ENCODE measurements around the gene CAMTA1.

Gene CAMTA1

GRCh38 chr1:7117399-7118281, 332.4 kb downstream of the CAMTA1 start:
- Histone ChIP-seq H3K27ac (ENCODE audit: low read depth, low read length) (peak overlapping the region; percentile 71; the same call in 1 of the 2 replicates), H3K4me3 (ENCODE audit: low read depth, low read length) (peak overlapping the region; percentile 8; the same call in 1 of the 2 replicates), H3K27me3 (ENCODE audit: control insufficient read depth, insufficient read depth, low read length) (no peaks in the 10 kb centered on the region)

GRCh38 chr1:7119156-7119555, 333.9 kb downstream of the CAMTA1 start:
- H3K36me3 ChIP-seq (ENCODE audit: control insufficient read depth, insufficient read depth, low read length), result no peaks in the 10 kb centered on the region
- H3K4me1 ChIP-seq (ENCODE audit: control insufficient read depth, insufficient read depth, low read length), result peaks cover 16% of the 10 kb centered on the region
- H3K9me3 ChIP-seq (ENCODE audit: control insufficient read depth, insufficient read depth, low read depth, low read length), result peaks cover 7% of the 10 kb centered on the region
- H3K27ac ChIP-seq (ENCODE audit: low read depth, low read length), result no peak overlapping the region
- no peak overlapping the region for H3K9ac ChIP-seq (ENCODE audit: low read length)
- H3K27me3 ChIP-seq (ENCODE audit: control insufficient read depth, insufficient read depth, low read length), result no peaks in the 10 kb centered on the region
- no peak overlapping the region for H3K4me3 ChIP-seq (ENCODE audit: low read depth, low read length)

More at GRCh38 chr1:7117399-7118281, 332.4 kb downstream of the CAMTA1 start:
- H3K9ac ChIP-seq (ENCODE audit: low read length), result peak overlapping the region; percentile 50
- H3K36me3 ChIP-seq (ENCODE audit: control insufficient read depth, insufficient read depth, low read length), result no peaks in the 10 kb centered on the region
- peaks cover 16% of the 10 kb centered on the region for H3K4me1 ChIP-seq (ENCODE audit: control insufficient read depth, insufficient read depth, low read length)
- H3K9me3 ChIP-seq (ENCODE audit: control insufficient read depth, insufficient read depth, low read depth, low read length), result peaks cover 7% of the 10 kb centered on the region

- Histone ChIP-seq H3K36me3 (ENCODE audit: control insufficient read depth, insufficient read depth, low read length) (no peaks in the 10 kb centered on the region), H3K27me3 (ENCODE audit: control insufficient read depth, insufficient read depth, low read length) (no peaks in the 10 kb centered on the region), H3K9ac (ENCODE audit: low read length) (no peak overlapping the region), H3K9me3 (ENCODE audit: control insufficient read depth, insufficient read depth, low read depth, low read length) (peaks cover 2% of the 10 kb centered on the region), H3K4me1 (ENCODE audit: control insufficient read depth, insufficient read depth, low read length) (peaks cover 16% of the 10 kb centered on the region), H3K4me3 (ENCODE audit: low read depth, low read length) (no peak overlapping the region), H3K27ac (ENCODE audit: low read depth, low read length) (no peak overlapping the region)
Measured at GRCh38 chr1:7120863-7121621, 335.8 kb downstream of the CAMTA1 start.

GRCh38 chr1:7121622-7121988, 336.4 kb downstream of the CAMTA1 start:
- H3K36me3 ChIP-seq (ENCODE audit: control insufficient read depth, insufficient read depth, low read length), result no peaks in the 10 kb centered on the region
- peaks cover 16% of the 10 kb centered on the region for H3K4me1 ChIP-seq (ENCODE audit: control insufficient read depth, insufficient read depth, low read length)
- no peaks in the 10 kb centered on the region for H3K27me3 ChIP-seq (ENCODE audit: control insufficient read depth, insufficient read depth, low read length)
- no peak overlapping the region for H3K27ac ChIP-seq (ENCODE audit: low read depth, low read length)
- no peaks in the 10 kb centered on the region; the same call in 1 of the 2 replicates for H3K9me3 ChIP-seq (ENCODE audit: control insufficient read depth, insufficient read depth, low read depth, low read length)
- no peak overlapping the region for H3K9ac ChIP-seq (ENCODE audit: low read length)
- H3K4me3 ChIP-seq (ENCODE audit: low read depth, low read length), result no peak overlapping the region

- Histone ChIP-seq H3K27me3 (ENCODE audit: control insufficient read depth, insufficient read depth, low read length) (no peaks in the 10 kb centered on the region), H3K36me3 (ENCODE audit: control insufficient read depth, insufficient read depth, low read length) (no peaks in the 10 kb centered on the region), H3K9me3 (ENCODE audit: control insufficient read depth, insufficient read depth, low read depth, low read length) (no peaks in the 10 kb centered on the region), H3K27ac (ENCODE audit: low read depth, low read length) (no peak overlapping the region), H3K9ac (ENCODE audit: low read length) (no peak overlapping the region), H3K4me1 (ENCODE audit: control insufficient read depth, insufficient read depth, low read length) (no peaks in the 10 kb centered on the region), H3K4me3 (ENCODE audit: low read depth, low read length) (no peak overlapping the region)
Measured at GRCh38 chr1:7127322-7128075, 342.2 kb downstream of the CAMTA1 start.

GRCh38 chr1:7128293-7128692, 343.0 kb downstream of the CAMTA1 start:
- no peak overlapping the region for H3K4me3 ChIP-seq (ENCODE audit: low read depth, low read length)
- no peaks in the 10 kb centered on the region for H3K9me3 ChIP-seq (ENCODE audit: control insufficient read depth, insufficient read depth, low read depth, low read length)
- H3K4me1 ChIP-seq (ENCODE audit: control insufficient read depth, insufficient read depth, low read length), result no peaks in the 10 kb centered on the region
- H3K9ac ChIP-seq (ENCODE audit: low read length), result no peak overlapping the region
- no peaks in the 10 kb centered on the region for H3K27me3 ChIP-seq (ENCODE audit: control insufficient read depth, insufficient read depth, low read length)
- no peak overlapping the region for H3K27ac ChIP-seq (ENCODE audit: low read depth, low read length)
- H3K36me3 ChIP-seq (ENCODE audit: control insufficient read depth, insufficient read depth, low read length), result no peaks in the 10 kb centered on the region

GRCh38 chr1:7130127-7130526, 344.9 kb downstream of the CAMTA1 start:
- H3K27me3 ChIP-seq (ENCODE audit: control insufficient read depth, insufficient read depth, low read length), result no peaks in the 10 kb centered on the region
- H3K27ac ChIP-seq (ENCODE audit: low read depth, low read length), result no peak overlapping the region

GRCh38 chr1:7135493-7135892, 350.2 kb downstream of the CAMTA1 start:
- H3K36me3 ChIP-seq (ENCODE audit: control insufficient read depth, insufficient read depth, low read length), result no peaks in the 10 kb centered on the region
- no peaks in the 10 kb centered on the region for H3K4me1 ChIP-seq (ENCODE audit: control insufficient read depth, insufficient read depth, low read length)
- H3K9me3 ChIP-seq (ENCODE audit: control insufficient read depth, insufficient read depth, low read depth, low read length), result no peaks in the 10 kb centered on the region
- no peak overlapping the region for H3K27ac ChIP-seq (ENCODE audit: low read depth, low read length)
- no peak overlapping the region for H3K9ac ChIP-seq (ENCODE audit: low read length)
- H3K4me3 ChIP-seq (ENCODE audit: low read depth, low read length), result no peak overlapping the region
- H3K27me3 ChIP-seq (ENCODE audit: control insufficient read depth, insufficient read depth, low read length), result no peaks in the 10 kb centered on the region

More at GRCh38 chr1:7130127-7130526, 344.9 kb downstream of the CAMTA1 start:
- Histone ChIP-seq H3K4me1 (ENCODE audit: control insufficient read depth, insufficient read depth, low read length) (no peaks in the 10 kb centered on the region), H3K4me3 (ENCODE audit: low read depth, low read length) (no peak overlapping the region), H3K9ac (ENCODE audit: low read length) (no peak overlapping the region), H3K9me3 (ENCODE audit: control insufficient read depth, insufficient read depth, low read depth, low read length) (no peaks in the 10 kb centered on the region), H3K36me3 (ENCODE audit: control insufficient read depth, insufficient read depth, low read length) (no peaks in the 10 kb centered on the region)

GRCh38 chr1:7136166-7136953, 351.1 kb downstream of the CAMTA1 start:
- no peak overlapping the region for H3K27ac ChIP-seq (ENCODE audit: low read depth, low read length)
- no peaks in the 10 kb centered on the region for H3K4me1 ChIP-seq (ENCODE audit: control insufficient read depth, insufficient read depth, low read length)
- no peaks in the 10 kb centered on the region for H3K9me3 ChIP-seq (ENCODE audit: control insufficient read depth, insufficient read depth, low read depth, low read length)
- no peaks in the 10 kb centered on the region for H3K27me3 ChIP-seq (ENCODE audit: control insufficient read depth, insufficient read depth, low read length)
- H3K4me3 ChIP-seq (ENCODE audit: low read depth, low read length), result no peak overlapping the region
- H3K9ac ChIP-seq (ENCODE audit: low read length), result no peak overlapping the region
- no peaks in the 10 kb centered on the region for H3K36me3 ChIP-seq (ENCODE audit: control insufficient read depth, insufficient read depth, low read length)

GRCh38 chr1:7140251-7140650, 355.0 kb downstream of the CAMTA1 start:
- no peak overlapping the region for H3K4me3 ChIP-seq (ENCODE audit: low read depth, low read length)
- no peaks in the 10 kb centered on the region for H3K9me3 ChIP-seq (ENCODE audit: control insufficient read depth, insufficient read depth, low read depth, low read length)
- no peaks in the 10 kb centered on the region for H3K4me1 ChIP-seq (ENCODE audit: control insufficient read depth, insufficient read depth, low read length)
- H3K36me3 ChIP-seq (ENCODE audit: control insufficient read depth, insufficient read depth, low read length), result no peaks in the 10 kb centered on the region
- H3K27me3 ChIP-seq (ENCODE audit: control insufficient read depth, insufficient read depth, low read length), result no peaks in the 10 kb centered on the region
- no peak overlapping the region for H3K27ac ChIP-seq (ENCODE audit: low read depth, low read length)
- H3K9ac ChIP-seq (ENCODE audit: low read length), result no peak overlapping the region
